ENCODE measurements around the gene CDC42BPA. TPM values are rescaled to one million over a fixed set of nuclear protein-coding genes. Genes with fewer than 3 reads are reported as not detected.

CDC42BPA gene
- total and polyA plus RNA-seq, 2 experiments from 2014 or later = 25.1 to 25.2 TPM

DNA sequence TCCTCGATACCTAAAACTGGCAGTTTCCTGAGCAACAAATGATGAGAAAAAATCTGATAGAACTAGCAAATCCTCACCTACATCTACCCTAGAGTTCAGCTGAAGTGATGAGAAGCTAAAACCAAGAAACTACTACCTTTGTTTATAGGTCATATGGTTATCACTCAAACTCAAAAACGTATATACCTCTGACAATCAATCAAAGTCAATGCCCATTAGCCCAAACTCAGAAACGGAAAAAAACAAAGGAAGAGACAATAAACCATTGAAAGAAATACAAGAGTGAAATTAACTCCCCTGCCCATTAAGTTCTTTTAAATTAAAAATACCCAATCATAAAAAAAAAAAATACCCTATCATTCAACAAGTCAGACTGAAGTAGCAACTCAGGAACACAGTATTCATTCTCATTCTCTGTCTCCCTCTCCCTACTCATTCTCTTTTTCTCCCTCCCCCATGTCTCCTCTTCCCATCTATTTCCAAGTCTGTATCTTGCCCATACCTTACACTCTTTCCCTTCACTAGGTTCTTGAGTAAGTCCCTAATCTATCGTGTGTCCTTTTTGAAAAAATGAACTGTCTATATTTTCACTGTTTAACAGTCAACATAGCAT is 6.8 kb downstream of the CDC42BPA start:
- no peak for DNase-seq (ENCODE audit: low read depth in 1 of 2, low spot score in 1 of 2)
- Histone ChIP-seq H3K4me3 (no peak overlapping the region), H3K27me3 (no peaks in the 10 kb centered on the region), H3K4me1 (ENCODE audit: low read depth) (peaks cover 12% of the 10 kb centered on the region), H3K9me3 (ENCODE audit: low read depth) (no peaks in the 10 kb centered on the region), H3K27ac (no peak overlapping the region), H3K36me3 (no peaks in the 10 kb centered on the region)
- TF ChIP-seq, protein P1, sequence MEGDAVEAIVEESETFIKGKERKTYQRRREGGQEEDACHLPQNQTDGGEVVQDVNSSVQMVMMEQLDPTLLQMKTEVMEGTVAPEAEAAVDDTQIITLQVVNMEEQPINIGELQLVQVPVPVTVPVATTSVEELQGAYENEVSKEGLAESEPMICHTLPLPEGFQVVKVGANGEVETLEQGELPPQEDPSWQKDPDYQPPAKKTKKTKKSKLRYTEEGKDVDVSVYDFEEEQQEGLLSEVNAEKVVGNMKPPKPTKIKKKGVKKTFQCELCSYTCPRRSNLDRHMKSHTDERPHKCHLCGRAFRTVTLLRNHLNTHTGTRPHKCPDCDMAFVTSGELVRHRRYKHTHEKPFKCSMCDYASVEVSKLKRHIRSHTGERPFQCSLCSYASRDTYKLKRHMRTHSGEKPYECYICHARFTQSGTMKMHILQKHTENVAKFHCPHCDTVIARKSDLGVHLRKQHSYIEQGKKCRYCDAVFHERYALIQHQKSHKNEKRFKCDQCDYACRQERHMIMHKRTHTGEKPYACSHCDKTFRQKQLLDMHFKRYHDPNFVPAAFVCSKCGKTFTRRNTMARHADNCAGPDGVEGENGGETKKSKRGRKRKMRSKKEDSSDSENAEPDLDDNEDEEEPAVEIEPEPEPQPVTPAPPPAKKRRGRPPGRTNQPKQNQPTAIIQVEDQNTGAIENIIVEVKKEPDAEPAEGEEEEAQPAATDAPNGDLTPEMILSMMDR (IDR thresholded peaks at IDR 0.05; ENCODE audit: low read depth, low read length) = no peak

DNA sequence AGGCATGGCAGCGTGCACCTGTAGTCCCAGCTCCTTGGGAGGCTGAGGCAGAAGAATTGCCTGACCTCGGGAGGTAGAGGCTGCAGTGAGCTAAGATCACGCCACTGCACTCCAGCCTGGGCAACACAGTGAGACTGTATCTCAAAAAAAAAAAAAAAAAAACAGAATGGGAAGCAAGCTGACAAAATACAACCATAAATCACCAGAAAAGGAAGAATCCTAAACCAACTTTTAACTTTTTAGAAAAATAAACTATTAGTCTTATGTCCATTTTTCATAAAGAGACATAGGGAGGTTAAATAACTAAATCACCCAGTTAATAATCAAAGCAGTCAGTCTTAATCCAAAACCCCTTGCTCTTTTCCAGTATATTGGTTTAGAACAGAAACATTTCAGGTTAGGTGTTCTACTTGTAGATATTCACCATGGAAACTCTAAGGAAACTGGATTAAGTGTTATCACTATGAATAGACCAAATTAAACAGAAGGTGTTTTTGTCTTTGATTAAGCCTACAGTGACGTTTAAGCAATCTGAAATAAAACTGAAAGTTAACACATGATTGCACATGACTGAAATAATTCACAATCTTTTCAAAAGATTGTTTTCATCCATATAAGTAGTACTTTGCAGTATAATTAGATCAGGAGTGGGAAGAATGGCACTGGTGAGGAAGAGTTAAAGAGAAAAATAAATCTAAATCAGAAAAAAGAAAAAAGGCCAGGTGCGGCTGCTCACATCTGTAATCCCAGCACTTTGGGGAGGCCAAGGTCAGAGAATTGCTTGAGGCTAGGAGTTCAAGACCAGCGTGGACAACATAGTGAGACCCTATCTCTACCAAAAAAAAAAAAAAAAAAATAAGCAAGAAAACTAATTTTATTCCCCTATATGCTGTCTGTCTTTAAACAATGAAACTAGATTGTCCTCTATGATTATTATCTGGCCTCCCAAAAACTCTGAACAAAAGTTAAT is 9.6 kb downstream of the CDC42BPA start:
- Histone ChIP-seq H3K36me3 (no peaks in the 10 kb centered on the region), H3K27ac (no peak overlapping the region), H3K9me3 (ENCODE audit: low read depth) (no peaks in the 10 kb centered on the region), H3K27me3 (no peaks in the 10 kb centered on the region), H3K4me1 (ENCODE audit: low read depth) (no peaks in the 10 kb centered on the region), H3K4me3 (no peak overlapping the region)
- TF ChIP-seq, protein P1 (IDR thresholded peaks at IDR 0.05; ENCODE audit: low read depth, low read length) = no peak
- no peak for DNase-seq (ENCODE audit: low read depth in 1 of 2, low spot score in 1 of 2)

DNA sequence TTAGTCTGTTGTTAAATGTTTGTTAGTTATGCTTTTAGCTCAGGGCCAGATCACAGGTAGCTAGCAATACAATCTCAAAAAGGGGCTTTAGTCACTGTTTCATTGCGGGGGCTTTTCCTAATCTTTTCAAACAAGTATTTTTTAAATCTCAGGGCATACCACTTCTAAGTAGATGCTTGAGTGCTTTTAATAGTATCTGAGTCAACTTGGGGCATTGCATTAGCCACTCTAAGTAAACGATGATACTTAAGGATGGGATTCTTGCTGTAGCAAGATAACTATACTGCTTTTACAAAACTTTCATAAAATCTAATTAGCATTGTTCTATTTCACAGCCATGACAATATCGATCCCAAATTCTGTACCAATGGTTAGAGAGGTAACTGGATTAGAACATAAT is 11.6 kb downstream of the CDC42BPA start:
- Histone ChIP-seq H3K27me3 (no peaks in the 10 kb centered on the region), H3K36me3 (no peaks in the 10 kb centered on the region), H3K4me3 (no peak overlapping the region), H3K27ac (no peak overlapping the region), H3K9me3 (ENCODE audit: low read depth) (no peaks in the 10 kb centered on the region), H3K4me1 (ENCODE audit: low read depth) (no peaks in the 10 kb centered on the region)
- TF ChIP-seq, protein P1 (IDR thresholded peaks at IDR 0.05; ENCODE audit: low read depth, low read length) = no peak
- DNase-seq (ENCODE audit: low read depth in 1 of 2, low spot score in 1 of 2) = no peak

DNA sequence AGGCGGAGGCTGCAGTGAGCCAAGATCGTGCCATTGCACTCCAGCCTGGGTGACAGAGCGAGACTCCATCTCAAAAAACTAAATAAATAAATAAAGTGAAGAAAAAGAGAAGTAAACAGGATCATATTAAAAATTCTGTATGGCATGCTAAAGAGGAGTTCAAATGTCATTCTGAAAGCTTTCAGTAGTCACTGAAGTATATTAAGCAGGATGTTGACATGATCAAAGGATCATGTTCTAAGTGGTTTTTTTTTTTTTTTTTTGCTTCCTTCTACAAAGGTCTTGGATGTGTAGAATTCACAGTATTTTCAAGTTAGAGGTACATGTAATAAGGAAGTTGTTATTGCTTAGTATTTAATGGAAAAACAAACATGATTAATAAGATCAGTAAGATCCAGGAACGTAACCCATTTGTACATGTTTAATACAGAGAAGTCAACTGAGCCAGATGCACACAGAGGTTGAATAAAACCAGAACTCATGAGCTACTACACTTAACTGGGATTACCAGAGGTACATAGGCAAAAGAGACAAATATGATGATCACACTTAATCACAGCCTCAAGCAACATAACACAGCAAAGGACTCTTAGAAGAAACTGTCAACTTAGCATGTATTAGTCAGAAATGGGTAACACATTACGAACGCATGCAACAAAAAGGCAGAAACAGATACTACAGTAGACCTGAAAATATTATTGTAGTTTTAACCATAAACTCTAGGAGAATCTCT is 12.2 kb downstream of the CDC42BPA start:
- no peak overlapping the region for H3K27ac ChIP-seq
- no peak for DNase-seq (ENCODE audit: low read depth in 1 of 2, low spot score in 1 of 2)

DNA sequence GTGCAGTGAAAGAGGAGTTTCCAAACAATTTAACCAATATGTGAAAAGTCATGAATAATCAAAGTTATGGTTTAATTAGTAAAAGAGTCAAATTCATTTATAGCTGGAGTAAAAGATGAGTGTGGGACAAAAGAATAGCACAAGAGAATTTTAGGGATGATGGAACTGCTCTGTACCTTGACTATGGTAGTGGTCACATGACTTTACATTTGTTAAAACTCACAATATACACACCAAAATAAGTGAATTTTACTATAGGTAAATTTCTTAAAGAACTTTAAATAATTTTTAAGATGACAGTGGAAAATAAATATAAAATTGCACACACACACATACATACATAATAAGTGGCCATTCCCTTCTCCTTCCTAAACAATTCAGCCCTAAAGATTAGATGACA is 13.6 kb downstream of the CDC42BPA start:
- Histone ChIP-seq H3K36me3 (no peaks in the 10 kb centered on the region), H3K4me1 (ENCODE audit: low read depth) (no peaks in the 10 kb centered on the region), H3K27ac (no peak overlapping the region), H3K27me3 (no peaks in the 10 kb centered on the region), H3K9me3 (ENCODE audit: low read depth) (no peaks in the 10 kb centered on the region), H3K4me3 (no peak overlapping the region)
- TF ChIP-seq, protein P1 (IDR thresholded peaks at IDR 0.05; ENCODE audit: low read depth, low read length) = no peak
- no peak for DNase-seq (ENCODE audit: low read depth in 1 of 2, low spot score in 1 of 2)

More for the DNA sequence above, 12.2 kb downstream of the CDC42BPA start:
- H3K9me3 ChIP-seq (ENCODE audit: low read depth) = no peaks in the 10 kb centered on the region
- H3K36me3 ChIP-seq = no peaks in the 10 kb centered on the region
- TF ChIP-seq, protein P1 (IDR thresholded peaks at IDR 0.05; ENCODE audit: low read depth, low read length) = no peak
- H3K27me3 ChIP-seq = no peaks in the 10 kb centered on the region
- no peaks in the 10 kb centered on the region for H3K4me1 ChIP-seq (ENCODE audit: low read depth)
- H3K4me3 ChIP-seq = no peak overlapping the region

All from cardiac muscle cell (in vitro differentiated cells and primary cell).